H9 (cell line): Measurements from ENCODE around the gene CALN1. TPM values are rescaled to one million over a fixed set of nuclear protein-coding genes. Genes with fewer than 3 reads are reported as not detected.

ENCODE experiments used
- DNase-seq: peaks from one replicate; pipeline ENCODE4 v3.0.0-alpha.2; 2017
- H2AFZ ChIP-seq: one replicate; pipeline ENCODE4 v1.6.1; 2013; ENCODE audit warnings: mild to moderate bottlenecking, low read length, control low read depth, moderate library complexity
- H2AK5ac ChIP-seq: 2 replicates; pipeline ENCODE4 v1.6.1; 2013; ENCODE audit warnings: low read length, control low read depth, mixed read lengths; ENCODE audit not compliant: insufficient read length
- H2BK120ac ChIP-seq: one replicate; pipeline ENCODE4 v1.6.1; 2013; ENCODE audit warnings: low read depth, mild to moderate bottlenecking, low read length, control low read depth, inconsistent platforms; ENCODE audit not compliant: poor library complexity, severe bottlenecking
- H2BK12ac ChIP-seq: 2 replicates; pipeline ENCODE4 v1.6.1; 2013; ENCODE audit warnings: low read length, control low read depth, mixed read lengths, low read depth; ENCODE audit not compliant: insufficient read length
- H2BK15ac ChIP-seq: 2 replicates; pipeline ENCODE4 v1.6.1; 2013; ENCODE audit warnings: low read depth, low read length, control low read depth
- H2BK20ac ChIP-seq: one replicate; pipeline ENCODE4 v1.6.1; 2013; ENCODE audit warnings: low read depth, mild to moderate bottlenecking, low read length, control low read depth, inconsistent platforms; ENCODE audit not compliant: poor library complexity, severe bottlenecking
- H2BK5ac ChIP-seq: 2 replicates; pipeline ENCODE4 v1.6.1; 2013; ENCODE audit warnings: low read length, control low read depth, mixed read lengths; ENCODE audit not compliant: insufficient read length
- H3K14ac ChIP-seq: 2 replicates; pipeline ENCODE4 v1.6.1; 2013; ENCODE audit warnings: low read length, control low read depth; ENCODE audit not compliant: insufficient read depth
- H3K18ac ChIP-seq: 2 replicates; pipeline ENCODE4 v1.6.1; 2013; ENCODE audit warnings: low read depth, mild to moderate bottlenecking, mixed read lengths, low read length, control low read depth; ENCODE audit not compliant: insufficient read length
- H3K23ac ChIP-seq: 2 replicates; pipeline ENCODE4 v1.6.1; 2013; ENCODE audit warnings: low read length, control low read depth, mixed read lengths, low read depth; ENCODE audit not compliant: insufficient read length
- H3K23me2 ChIP-seq: 2 replicates; pipeline ENCODE4 v1.6.1; 2013; ENCODE audit warnings: low read depth, mild to moderate bottlenecking, mixed read lengths, low read length, control low read depth; ENCODE audit not compliant: insufficient read length, poor library complexity, severe bottlenecking
- H3K27ac ChIP-seq: 2 replicates; pipeline ENCODE4 v1.5.1; 2013; ENCODE audit warnings: low read length, control low read depth, mixed read lengths, low read depth; ENCODE audit not compliant: insufficient read length
- H3K27me3 ChIP-seq: 2 replicates; pipeline ENCODE4 v1.6.1; 2013; ENCODE audit warnings: low read length, control low read depth, inconsistent platforms; ENCODE audit not compliant: insufficient read depth
- H3K4ac ChIP-seq: 2 replicates; pipeline ENCODE4 v1.6.1; 2013; ENCODE audit warnings: low read depth, mild to moderate bottlenecking, control low read depth, inconsistent platforms, low read length, moderate library complexity
- H3K4me1 ChIP-seq: 2 replicates; pipeline ENCODE4 v1.6.1; 2013; ENCODE audit warnings: low read length, control low read depth, inconsistent platforms; ENCODE audit not compliant: insufficient read depth
- H3K4me2 ChIP-seq: 2 replicates; pipeline ENCODE4 v1.6.1; 2013; ENCODE audit warnings: low read length, control low read depth, mixed read lengths; ENCODE audit not compliant: insufficient read length, insufficient read depth
- H3K56ac ChIP-seq: 2 replicates; pipeline ENCODE4 v1.6.1; 2013; ENCODE audit warnings: low read depth, mild to moderate bottlenecking, mixed read lengths, low read length, control low read depth; ENCODE audit not compliant: insufficient read length
- H3K79me1 ChIP-seq: 2 replicates; pipeline ENCODE4 v1.6.1; 2013; ENCODE audit warnings: low read depth, mild to moderate bottlenecking, moderate library complexity, low read length, control low read depth, inconsistent platforms; ENCODE audit not compliant: insufficient read depth, poor library complexity, severe bottlenecking
- H3K79me2 ChIP-seq: 2 replicates; pipeline ENCODE4 v1.6.1; 2013; ENCODE audit warnings: low read length, control low read depth, inconsistent platforms; ENCODE audit not compliant: insufficient read depth
- H3K9ac ChIP-seq: 2 replicates; pipeline ENCODE4 v1.6.1; 2013; ENCODE audit warnings: low read length, control low read depth, mixed read lengths; ENCODE audit not compliant: insufficient read length; ENCODE audit errors: extremely low read depth
- H3K9me3 ChIP-seq: one replicate; pipeline ENCODE4 v1.6.1; 2013; ENCODE audit warnings: low read depth, low read length, inconsistent platforms; ENCODE audit not compliant: control insufficient read depth
- H3T11ph ChIP-seq: one replicate; pipeline ENCODE4 v1.6.1; 2013; ENCODE audit warnings: mild to moderate bottlenecking, low read length, control low read depth, inconsistent platforms
- H4K20me1 ChIP-seq: one replicate; pipeline ENCODE4 v1.6.1; 2013; ENCODE audit not compliant: control insufficient read depth, insufficient read length, insufficient read depth
- H4K5ac ChIP-seq: 2 replicates; pipeline ENCODE4 v1.6.1; 2013; ENCODE audit warnings: low read depth, mild to moderate bottlenecking, mixed read lengths, low read length, control low read depth; ENCODE audit not compliant: insufficient read length
- H4K8ac ChIP-seq: replicated peaks from 2 replicates; pipeline ENCODE4 v1.6.1; 2013; ENCODE audit warnings: low read length, control low read depth, mixed read lengths, low read depth; ENCODE audit not compliant: insufficient read length
- H4K91ac ChIP-seq: 2 replicates; pipeline ENCODE4 v1.6.1; 2013; ENCODE audit warnings: low read depth, mild to moderate bottlenecking, moderate library complexity, mixed read lengths, low read length, control low read depth; ENCODE audit not compliant: insufficient read length
- H3K27ac Mint-ChIP-seq, 3 experiments: 2 replicates in 2 of 3; 3 replicates in 1 of 3; pipeline ENCODE4 v1.8.0; 2020 to 2021; ENCODE audit warnings: mixed read lengths in 3 of 3, mild to moderate bottlenecking in 1 of 3, moderate library complexity in 1 of 3
- H3K27me3 Mint-ChIP-seq: 2 replicates; pipeline ENCODE4 v1.8.0; 2021; ENCODE audit warnings: low read depth, mild to moderate bottlenecking, moderate library complexity, mixed read lengths
- H3K36me3 Mint-ChIP-seq, 3 experiments: 2 replicates in 2 of 3; 3 replicates in 1 of 3; pipeline ENCODE4 v1.8.0; 2020 to 2021; ENCODE audit warnings: low read depth in 3 of 3, mixed read lengths in 3 of 3; ENCODE audit not compliant: insufficient read depth in 1 of 3
- H3K4me1 Mint-ChIP-seq, 2 experiments: 2 replicates each; pipeline ENCODE4 v1.8.0; 2020; ENCODE audit warnings: mixed read lengths in 2 of 2
- H3K4me3 Mint-ChIP-seq, 2 experiments: 2 replicates in 1 of 2; 3 replicates in 1 of 2; pipeline ENCODE4 v1.8.0; 2020 to 2021; ENCODE audit warnings: mild to moderate bottlenecking in 2 of 2, mixed read lengths in 2 of 2, moderate library complexity in 1 of 2
- H3K9me3 Mint-ChIP-seq, 2 experiments: 2 replicates in 1 of 2; 3 replicates in 1 of 2; pipeline ENCODE4 v1.8.0; 2020; ENCODE audit warnings: mild to moderate bottlenecking in 2 of 2, mixed read lengths in 2 of 2, moderate library complexity in 1 of 2
- WGBS: extraction: QIAGEN DNeasy Blood & Tissue Kit; methylation state at CpG from one replicate; pipeline ENCODE4 v1.1.7; 2013; ENCODE audit warnings: missing lambda C conversion rate, low lambda C conversion rate, mixed read lengths; ENCODE audit not compliant: insufficient read length; ENCODE audit errors: extremely low coverage; 5-methylcytosine and 5-hydroxymethylcytosine counted together
- total RNA-seq: library from RNA; stranded (reverse); gene quantifications from 2 replicates; pipeline ENCODE4 v1.2.1, GENCODE V29; 2021
- TF ChIP-seq, protein P1 (sequence below): fragments of 200-600 bp; sonication (generic); conservative IDR thresholded peaks from 3 replicates; pipeline ENCODE4 v1.8.0; 2021; ENCODE audit warnings: antibody characterized with exemption, mild to moderate bottlenecking

Gene CALN1
- total RNA-seq, 1 experiment from 2014 or later = 2.8 TPM

DNA sequence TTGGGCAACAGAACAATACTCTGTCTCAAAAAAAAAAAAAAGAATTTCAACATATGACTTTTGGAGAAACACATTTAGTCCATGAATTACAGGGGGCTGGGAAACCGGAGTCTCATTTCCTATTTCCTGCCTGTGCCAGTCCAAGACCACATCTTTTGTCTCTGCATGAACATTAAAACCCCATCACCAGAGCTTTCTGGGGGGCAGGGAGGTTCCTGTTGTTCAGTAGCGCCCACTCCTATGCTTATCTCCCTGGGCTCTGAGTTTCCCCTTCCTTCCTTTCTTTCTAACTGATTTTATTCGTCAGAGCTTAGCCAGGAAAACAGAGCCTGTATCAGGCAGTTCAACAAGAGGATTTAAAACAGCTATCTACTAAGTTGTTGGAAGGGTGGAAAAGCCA lies 119.3 kb downstream of the CALN1 start:
- H3K27ac ChIP-seq = no peak overlapping the region
- H3K14ac ChIP-seq = no peak overlapping the region
- H3K4ac ChIP-seq = no peak overlapping the region
- H3K79me1 ChIP-seq = no peaks in the 10 kb centered on the region
- H2BK12ac ChIP-seq = no peak overlapping the region
- Mint-ChIP-seq H3K4me3 (no peak overlapping the region), H3K27ac (no peak overlapping the region), H3K27me3 (no peaks in the 10 kb centered on the region), H3K9me3 (peaks cover 3 to 11% of the 10 kb centered on the region in 2 experiments; a peak in 4 of 5 replicates), H3K36me3 (peaks cover 0 to 20% (median 11%) of the 10 kb centered on the region in 3 experiments; a peak in 4 of 7 replicates), H3K4me1 (peaks cover 4% of the 10 kb centered on the region in 2 experiments; a peak in 2 of 4 replicates)
- H3K56ac ChIP-seq = no peak overlapping the region
- H4K5ac ChIP-seq = no peak overlapping the region
- no peak overlapping the region for H3K23ac ChIP-seq
- no peaks in the 10 kb centered on the region for H3K27me3 ChIP-seq
- TF ChIP-seq, protein P1, sequence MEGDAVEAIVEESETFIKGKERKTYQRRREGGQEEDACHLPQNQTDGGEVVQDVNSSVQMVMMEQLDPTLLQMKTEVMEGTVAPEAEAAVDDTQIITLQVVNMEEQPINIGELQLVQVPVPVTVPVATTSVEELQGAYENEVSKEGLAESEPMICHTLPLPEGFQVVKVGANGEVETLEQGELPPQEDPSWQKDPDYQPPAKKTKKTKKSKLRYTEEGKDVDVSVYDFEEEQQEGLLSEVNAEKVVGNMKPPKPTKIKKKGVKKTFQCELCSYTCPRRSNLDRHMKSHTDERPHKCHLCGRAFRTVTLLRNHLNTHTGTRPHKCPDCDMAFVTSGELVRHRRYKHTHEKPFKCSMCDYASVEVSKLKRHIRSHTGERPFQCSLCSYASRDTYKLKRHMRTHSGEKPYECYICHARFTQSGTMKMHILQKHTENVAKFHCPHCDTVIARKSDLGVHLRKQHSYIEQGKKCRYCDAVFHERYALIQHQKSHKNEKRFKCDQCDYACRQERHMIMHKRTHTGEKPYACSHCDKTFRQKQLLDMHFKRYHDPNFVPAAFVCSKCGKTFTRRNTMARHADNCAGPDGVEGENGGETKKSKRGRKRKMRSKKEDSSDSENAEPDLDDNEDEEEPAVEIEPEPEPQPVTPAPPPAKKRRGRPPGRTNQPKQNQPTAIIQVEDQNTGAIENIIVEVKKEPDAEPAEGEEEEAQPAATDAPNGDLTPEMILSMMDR = no peak
- no peaks in the 10 kb centered on the region for H3K4me1 ChIP-seq
- H3K79me2 ChIP-seq = no peaks in the 10 kb centered on the region
- H3K9me3 ChIP-seq = no peaks in the 10 kb centered on the region
- no peak overlapping the region for H2AFZ ChIP-seq
- H2BK20ac ChIP-seq = no peak overlapping the region
- WGBS = no CpG with 5 or more reads among the region's 3 CpGs
- no peak overlapping the region for H3K18ac ChIP-seq
- H2BK5ac ChIP-seq = no peak overlapping the region
- no peak overlapping the region for H3T11ph ChIP-seq
- no peak overlapping the region for H2AK5ac ChIP-seq
- H4K8ac ChIP-seq = no peak overlapping the region
- H3K4me2 ChIP-seq = no peak overlapping the region
- H2BK120ac ChIP-seq = no peak overlapping the region
- H4K91ac ChIP-seq = no peak overlapping the region
- no peak overlapping the region for H3K9ac ChIP-seq
- DNase-seq = no peak
- no peaks in the 10 kb centered on the region for H3K23me2 ChIP-seq
- no peak overlapping the region for H2BK15ac ChIP-seq
- H4K20me1 ChIP-seq = no peaks in the 10 kb centered on the region
